ENCODE results near the gene MSMB. TPM values are rescaled to one million over a fixed set of nuclear protein-coding genes. Genes with fewer than 3 reads are reported as not detected.

MSMB gene
- total and polyA plus RNA-seq, 9 of the 15 experiments (the other 6 are each of a cell fraction or from before 2014, with no cell fraction given), result 0.21 to 0.60 TPM; not detected in 7

DNA sequence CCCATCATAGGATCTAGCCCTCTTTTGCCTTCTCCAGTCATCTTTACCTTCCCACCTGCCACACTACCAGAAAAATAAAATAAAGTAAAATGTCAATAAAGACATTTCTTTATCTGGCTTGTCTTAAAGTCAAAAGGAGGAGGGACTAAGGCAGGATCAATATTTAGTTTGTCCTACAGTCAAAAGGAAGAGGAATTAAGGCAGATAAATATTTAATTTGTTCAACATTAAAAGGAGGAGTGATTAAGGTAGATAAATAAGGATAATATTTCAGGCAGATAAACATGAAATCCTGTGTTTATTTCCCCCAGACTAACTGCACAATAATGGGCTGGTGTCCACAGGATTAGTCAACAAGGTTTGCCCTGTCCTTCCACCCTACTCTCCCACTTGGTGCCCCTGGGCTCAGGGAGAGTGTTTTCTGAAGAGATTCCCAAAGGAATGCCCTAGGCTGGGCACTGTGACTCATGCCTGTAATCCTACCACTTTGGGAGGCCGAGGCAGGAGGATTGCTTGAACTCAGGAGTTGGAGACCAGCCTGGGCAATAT, 18.3 kb upstream of the MSMB start (continued):
- no peak for TF ChIP-seq RAD51 (IDR thresholded peaks at IDR 0.05; ENCODE audit: borderline replicate concordance, low read depth)
- TF ChIP-seq, protein P1, sequence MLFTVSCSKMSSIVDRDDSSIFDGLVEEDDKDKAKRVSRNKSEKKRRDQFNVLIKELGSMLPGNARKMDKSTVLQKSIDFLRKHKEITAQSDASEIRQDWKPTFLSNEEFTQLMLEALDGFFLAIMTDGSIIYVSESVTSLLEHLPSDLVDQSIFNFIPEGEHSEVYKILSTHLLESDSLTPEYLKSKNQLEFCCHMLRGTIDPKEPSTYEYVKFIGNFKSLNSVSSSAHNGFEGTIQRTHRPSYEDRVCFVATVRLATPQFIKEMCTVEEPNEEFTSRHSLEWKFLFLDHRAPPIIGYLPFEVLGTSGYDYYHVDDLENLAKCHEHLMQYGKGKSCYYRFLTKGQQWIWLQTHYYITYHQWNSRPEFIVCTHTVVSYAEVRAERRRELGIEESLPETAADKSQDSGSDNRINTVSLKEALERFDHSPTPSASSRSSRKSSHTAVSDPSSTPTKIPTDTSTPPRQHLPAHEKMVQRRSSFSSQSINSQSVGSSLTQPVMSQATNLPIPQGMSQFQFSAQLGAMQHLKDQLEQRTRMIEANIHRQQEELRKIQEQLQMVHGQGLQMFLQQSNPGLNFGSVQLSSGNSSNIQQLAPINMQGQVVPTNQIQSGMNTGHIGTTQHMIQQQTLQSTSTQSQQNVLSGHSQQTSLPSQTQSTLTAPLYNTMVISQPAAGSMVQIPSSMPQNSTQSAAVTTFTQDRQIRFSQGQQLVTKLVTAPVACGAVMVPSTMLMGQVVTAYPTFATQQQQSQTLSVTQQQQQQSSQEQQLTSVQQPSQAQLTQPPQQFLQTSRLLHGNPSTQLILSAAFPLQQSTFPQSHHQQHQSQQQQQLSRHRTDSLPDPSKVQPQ (CRISPR knock-in tag; IDR thresholded peaks at IDR 0.05; ENCODE audit: borderline replicate concordance), result no peak

DNA sequence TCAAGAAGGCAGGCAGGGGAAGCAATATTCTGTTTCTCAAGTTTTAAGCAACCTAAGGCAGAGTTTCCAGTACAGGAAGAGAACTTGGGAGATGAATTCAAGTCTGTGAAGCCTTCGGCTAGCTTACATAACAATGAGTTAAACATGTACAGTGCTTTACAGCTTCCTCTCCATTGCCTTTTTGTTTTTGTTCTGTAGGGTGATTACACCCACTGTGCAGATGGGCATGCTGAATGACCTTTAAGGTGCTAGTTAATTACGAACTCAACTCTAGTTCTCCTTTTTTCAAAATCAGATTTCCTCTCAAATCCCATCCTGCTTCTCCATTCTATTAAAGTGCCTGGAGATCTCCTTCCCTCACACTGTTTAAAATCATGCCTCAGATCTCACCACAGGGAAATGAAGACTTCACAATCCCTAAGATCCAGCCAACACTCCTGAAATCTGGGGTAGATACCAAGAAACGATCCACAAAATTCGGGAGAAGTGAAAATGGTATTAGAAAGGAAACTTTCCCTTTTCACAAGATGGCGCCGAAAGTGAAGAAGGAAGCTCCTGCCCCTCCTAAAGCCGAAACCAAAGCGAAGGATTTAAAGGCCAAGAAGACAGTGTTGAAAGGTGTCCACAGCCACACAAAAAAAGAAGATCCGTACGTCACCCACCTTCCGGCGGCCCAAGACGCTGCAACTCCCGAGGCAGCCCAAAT, 16.8 kb upstream of the MSMB start:
- Histone ChIP-seq H3K4me3 (no peak overlapping the region), H3K4me1 (replicated peaks in 1 of 2; ENCODE audit: control insufficient read depth in 2 of 2, insufficient read depth in 2 of 2, low read length in 2 of 2) (no peaks in the 10 kb centered on the region; a peak in 2 of 5 replicates), H3K27me3 (ENCODE audit: control insufficient read depth in 2 of 2, insufficient read depth in 2 of 2, low read length in 2 of 2) (no peaks in the 10 kb centered on the region; a peak in 1 of 5 replicates), H4K20me1 (replicated peaks; ENCODE audit: control insufficient read depth, insufficient read depth, low read length) (no peaks in the 10 kb centered on the region), H3K9me3 (replicated peaks; ENCODE audit: control insufficient read depth, insufficient read depth, low read depth, low read length) (no peaks in the 10 kb centered on the region), H3K27ac (ENCODE audit: extremely low read depth, low read depth, low read length) (no peak overlapping the region), H2AFZ (ENCODE audit: low read depth, low read length) (peak overlapping the region; percentile 90), H3K4me2 (ENCODE audit: insufficient read depth, low read length) (peak overlapping the region; percentile 39), H3K79me2 (ENCODE audit: control insufficient read depth, insufficient read depth, low read length) (no peaks in the 10 kb centered on the region), H3K36me3 (ENCODE audit: control insufficient read depth, insufficient read depth, low read length) (no peaks in the 10 kb centered on the region), H3K9ac (ENCODE audit: insufficient read depth in 1 of 2, low read depth in 2 of 2, low read length in 2 of 2) (no peak overlapping the region; a peak in 1 of 4 replicates), H3K9me1 (ENCODE audit: control insufficient read depth, insufficient read depth, low read length) (no peaks in the 10 kb centered on the region)
- no peak for FAIRE-seq
- no peak for DNase-seq (ENCODE audit: extremely low read depth in 1 of 4, low spot score in 3 of 4)
- ChIA-PET POLR2A (interaction anchor here (1.9 kb wide), 1 partner anchor 17 kb away, joined by 4 read pairs; no protein-coding TSS in a partner anchor), CTCF (ENCODE audit: low intra/inter-chr PET ratio) (no interaction called here)
- ATAC-seq, result no peak
- WGBS (ENCODE audit: insufficient coverage, low coverage, missing lambda C conversion rate), result 22% methylated on average over 14 of the region's 14 CpGs
- intact Hi-C loops (cut with micrococcal nuclease), result no loop called here
- in situ Hi-C loops (cut with MboI), result no loop called here
- BruUV-seq (replicated peaks), result no TSS peak
- TF ChIP-seq ID3 (CRISPR knock-in tag; IDR thresholded peaks at IDR 0.05) (no peak), ID3 (tag; IDR thresholded peaks at IDR 0.05) (0 out of 2 replicates have a peak, but pooled peaks have one; percentile 43), NFE2L1 (tag; IDR thresholded peaks at IDR 0.05; ENCODE audit: borderline replicate concordance, low read depth) (no peak), TRIM28 (IDR thresholded peaks at IDR 0.05) (no peak), ZNF398 (CRISPR knock-in tag; IDR thresholded peaks at IDR 0.05) (no peak), ATF6 (CRISPR knock-in tag; IDR thresholded peaks at IDR 0.05) (no peak), GTF2E2 (tag; IDR thresholded peaks at IDR 0.05) (no peak), RBM14 (IDR thresholded peaks at IDR 0.05; ENCODE audit: borderline replicate concordance, insufficient read depth, low read depth, low read length) (no peak), FOXK2 (conservative IDR thresholded peaks at IDR 0.05 in 1 of 2, IDR thresholded peaks at IDR 0.05 in 1 of 2; ENCODE audit: low read depth in 2 of 2) (no peak), L3MBTL2 (IDR thresholded peaks at IDR 0.05) (no peak)
